IPS DF 4.7 (cell line): ENCODE results near the gene SAMD1.

Experiments
- DNase-seq: peaks from one replicate; pipeline ENCODE4 v3.0.0-alpha.2; 2013; ENCODE audit warnings: low spot score; ENCODE audit errors: extremely low read depth

Gene SAMD1

GRCh38 chr19:14039181-14039580, 51.4 kb downstream of the SAMD1 start:
- no peak for DNase-seq
